Superior temporal gyrus (tissue), 1 donor: ENCODE results near the gene VAMP7.
"Not testable (repeated sequence)": the region's sequence is repeated elsewhere in the genome, so short reads cannot be mapped to it uniquely, and the experiment has no call there.

Experiments used
- DNase-seq: peaks from one replicate; pipeline ENCODE4 v3.0.0-alpha.2; 2016; ENCODE audit errors: extremely low spot score

Gene VAMP7

GRCh38 chrX:155907661-155908060 lies 26.5 kb downstream of the VAMP7 start:
- DNase-seq, result not testable (repeated sequence)

- DNase-seq, result no peak
Measured at GRCh38 chrX:155923200-155923599, 42.1 kb downstream of the VAMP7 start.

GRCh38 chrX:155930852-155931618 lies 49.9 kb downstream of the VAMP7 start:
- DNase-seq, result not testable (repeated sequence)

GRCh38 chrX:155938132-155938531 lies 57.0 kb downstream of the VAMP7 start:
- no peak for DNase-seq

- no peak for DNase-seq
Measured at GRCh38 chrX:155949098-155949497, 68.0 kb downstream of the VAMP7 start.

- no peak for DNase-seq
Measured at GRCh38 chrX:155951237-155951789, 70.2 kb downstream of the VAMP7 start.

- DNase-seq, result no peak
Measured at GRCh38 chrX:155953055-155953454, 71.9 kb downstream of the VAMP7 start.

GRCh38 chrX:155954793-155955192 lies 73.6 kb downstream of the VAMP7 start:
- DNase-seq, result no peak

- DNase-seq, result no peak
Measured at GRCh38 chrX:155956099-155956498, 75.0 kb downstream of the VAMP7 start.

GRCh38 chrX:155956649-155957048 lies 75.5 kb downstream of the VAMP7 start:
- no peak for DNase-seq

- DNase-seq, result no peak
Measured at GRCh38 chrX:155957843-155958242, 76.7 kb downstream of the VAMP7 start.

- DNase-seq, result no peak
Measured at GRCh38 chrX:155959018-155959587, 78.0 kb downstream of the VAMP7 start.

GRCh38 chrX:155962906-155963305 lies 81.8 kb downstream of the VAMP7 start:
- no peak for DNase-seq

GRCh38 chrX:155966876-155967275 lies 85.7 kb downstream of the VAMP7 start:
- no peak for DNase-seq

- DNase-seq, result no peak
Measured at GRCh38 chrX:155967653-155968325, 86.6 kb downstream of the VAMP7 start.

- DNase-seq, result no peak
Measured at GRCh38 chrX:155968326-155968661, 87.1 kb downstream of the VAMP7 start.

- DNase-seq, result no peak
Measured at GRCh38 chrX:155968791-155969190, 87.6 kb downstream of the VAMP7 start.

- not testable (repeated sequence) for DNase-seq
Measured at GRCh38 chrX:155971658-155972057, 90.5 kb downstream of the VAMP7 start.

GRCh38 chrX:155972241-155972640 lies 91.1 kb downstream of the VAMP7 start:
- DNase-seq, result not testable (repeated sequence)

GRCh38 chrX:155983326-155983725 lies 102.2 kb downstream of the VAMP7 start:
- DNase-seq, result no peak

- no peak for DNase-seq
Measured at GRCh38 chrX:155985208-155985607, 104.1 kb downstream of the VAMP7 start.

- DNase-seq, result not testable (repeated sequence)
Measured at GRCh38 chrX:155986995-155987394, 105.8 kb downstream of the VAMP7 start.

- no peak for DNase-seq
Measured at GRCh38 chrX:155988859-155989258, 107.7 kb downstream of the VAMP7 start.
